H1 (cell line): Measurements from ENCODE around the gene DGCR8. TPM values are rescaled to one million over a fixed set of nuclear protein-coding genes. Genes with fewer than 3 reads are reported as not detected.

Source experiments
- CTCF ChIA-PET: fragments of 300-600 bp; sonication (Branson Sonifier 250); formaldehyde crosslinking; loops from one replicate; lab custom pipeline; 2021; ENCODE audit not compliant: partially characterized antibody; lab: Charles Lee
- POLR2A ChIA-PET: fragments of 300-600 bp; sonication (Branson Sonifier 250); formaldehyde crosslinking; loops from one replicate; lab custom pipeline; 2021; ENCODE audit warnings: inconsistent platforms; ENCODE audit not compliant: partially characterized antibody; lab: Charles Lee
- DNase-seq, 2 experiments: peaks; one replicate each; pipeline versions ENCODE4 v3.0.0 to v3.0.0-alpha.2; 2010 to 2022; ENCODE audit warnings: low spot score in 2 of 2, low read depth in 1 of 2, mixed read lengths in 1 of 2
- FAIRE-seq: peaks from 2 replicates; lab custom pipeline; 2011; peaks lifted over from hg19 to GRCh38; lab: Jason Lieb, UNC
- H2AFZ ChIP-seq: 2 replicates; pipeline ENCODE4 v1.8.1; 2012; ENCODE audit warnings: low read length, inconsistent platforms
- H2AK5ac ChIP-seq: 2 replicates; pipeline ENCODE4 v1.6.1; 2013; ENCODE audit warnings: low read depth, low read length
- H2BK120ac ChIP-seq: replicated peaks from 2 replicates; pipeline ENCODE3; 2013; ENCODE audit warnings: low read depth, low read length, inconsistent platforms
- H2BK12ac ChIP-seq: 2 replicates; pipeline ENCODE4 v1.6.1; 2013; ENCODE audit warnings: low read depth, low read length
- H2BK15ac ChIP-seq: 2 replicates; pipeline ENCODE4 v1.6.1; 2013; ENCODE audit warnings: low read length
- H2BK20ac ChIP-seq: 2 replicates; pipeline ENCODE4 v1.6.1; 2013; ENCODE audit warnings: low read length
- H2BK5ac ChIP-seq: 2 replicates; pipeline ENCODE4 v1.6.1; 2013; ENCODE audit warnings: low read depth, low read length
- H3K14ac ChIP-seq: 2 replicates; pipeline ENCODE4 v1.6.1; 2013; ENCODE audit warnings: inconsistent platforms; ENCODE audit not compliant: insufficient read length
- H3K18ac ChIP-seq: 2 replicates; pipeline ENCODE4 v1.6.1; 2013; ENCODE audit warnings: low read length; ENCODE audit errors: extremely low read depth
- H3K23ac ChIP-seq: 2 replicates; pipeline ENCODE4 v1.6.1; 2013; ENCODE audit warnings: inconsistent platforms; ENCODE audit not compliant: insufficient read length
- H3K23me2 ChIP-seq: 2 replicates; pipeline ENCODE4 v1.6.1; 2013; ENCODE audit warnings: low read depth, low read length
- H3K27ac ChIP-seq: 2 replicates; pipeline ENCODE4 v1.6.1; 2011; ENCODE audit warnings: low read depth, low read length, inconsistent platforms
- H3K27me3 ChIP-seq, 4 experiments: replicated peaks in 1 of 4; 1 replicate in 1 of 4; 2 replicates in 3 of 4; pipeline versions ENCODE4 v1.6.1 to v1.8.1; 2011 to 2013; ENCODE audit warnings: low read length in 3 of 4, mild to moderate bottlenecking in 3 of 4, inconsistent platforms in 2 of 4, mixed read lengths in 2 of 4, moderate library complexity in 1 of 4; ENCODE audit not compliant: control insufficient read depth in 3 of 4, insufficient read depth in 3 of 4; ENCODE audit errors: extremely low read depth in 1 of 4
- H3K36me3 ChIP-seq, 4 experiments: 2 replicates each; pipeline versions ENCODE4 v1.6.1 to v1.8.1; 2011 to 2013; ENCODE audit warnings: mild to moderate bottlenecking in 4 of 4, low read length in 3 of 4, moderate library complexity in 2 of 4, control low read depth in 1 of 4, inconsistent platforms in 1 of 4; ENCODE audit not compliant: insufficient read depth in 4 of 4, control insufficient read depth in 2 of 4
- H3K4ac ChIP-seq: replicated peaks from 2 replicates; pipeline ENCODE3; 2013; ENCODE audit warnings: low read length, low read depth, mixed read lengths, inconsistent platforms; ENCODE audit not compliant: insufficient read length
- H3K4me1 ChIP-seq, 4 experiments: replicated peaks in 1 of 4; 1 replicate in 1 of 4; 2 replicates in 3 of 4; pipeline versions ENCODE4 v1.6.1 to v1.8.1; 2011 to 2013; ENCODE audit warnings: low read length in 3 of 4, inconsistent platforms in 2 of 4, mixed read lengths in 1 of 4; ENCODE audit not compliant: insufficient read depth in 4 of 4, control insufficient read depth in 3 of 4
- H3K4me2 ChIP-seq, 2 experiments: 2 replicates each; pipeline versions ENCODE4 v1.6.1 to v1.8.1; 2011 to 2013; ENCODE audit warnings: low read depth in 2 of 2, low read length in 2 of 2, control low read depth in 1 of 2, inconsistent platforms in 1 of 2, mild to moderate bottlenecking in 1 of 2; ENCODE audit not compliant: insufficient read depth in 1 of 2
- H3K4me3 ChIP-seq, 4 experiments: fragments of 200-600, 300-600 bp in 1 of 4; sonication (generic), shearing (Covaris generic), sonication (Bioruptor Twin) in 1 of 4; 2 replicates each; pipeline versions ENCODE4 v1.5.1 to v1.8.1; 2011 to 2016; ENCODE audit warnings: low read length in 4 of 4, low read depth in 3 of 4, control low read depth in 2 of 4, inconsistent platforms in 2 of 4, mild to moderate bottlenecking in 2 of 4, mixed read lengths in 1 of 4, moderate library complexity in 1 of 4; ENCODE audit not compliant: insufficient read depth in 2 of 4; ENCODE audit errors: extremely low read depth in 1 of 4
- H3K56ac ChIP-seq: replicated peaks from 2 replicates; pipeline ENCODE3; 2013; ENCODE audit warnings: low read depth, mild to moderate bottlenecking, mixed read lengths, low read length, inconsistent platforms; ENCODE audit not compliant: insufficient read length
- H3K79me1 ChIP-seq: 2 replicates; pipeline ENCODE4 v1.6.1; 2013; ENCODE audit warnings: low read depth, low read length, control low read depth
- H3K79me2 ChIP-seq, 2 experiments: 2 replicates each; pipeline versions ENCODE4 v1.6.1 to v1.8.1; 2012 to 2013; ENCODE audit warnings: low read length in 2 of 2, mild to moderate bottlenecking in 2 of 2, inconsistent platforms in 1 of 2; ENCODE audit not compliant: insufficient read depth in 2 of 2, control insufficient read depth in 1 of 2
- H3K9ac ChIP-seq, 4 experiments: replicated peaks in 1 of 4; 1 replicate in 1 of 4; 2 replicates in 3 of 4; pipeline versions ENCODE4 v1.6.1 to v1.8.1; 2011 to 2013; ENCODE audit warnings: low read depth in 3 of 4, low read length in 3 of 4, control low read depth in 2 of 4, mild to moderate bottlenecking in 2 of 4, moderate library complexity in 2 of 4, inconsistent platforms in 1 of 4; ENCODE audit errors: extremely low read depth in 1 of 4
- H3K9me3 ChIP-seq, 2 experiments: 2 replicates each; pipeline versions ENCODE4 v1.6.1 to v1.8.1; 2012 to 2013; ENCODE audit warnings: mild to moderate bottlenecking in 2 of 2, moderate library complexity in 2 of 2, control low read depth in 1 of 2, inconsistent platforms in 1 of 2, low read depth in 1 of 2, low read length in 1 of 2, mixed read lengths in 1 of 2; ENCODE audit not compliant: insufficient read depth in 2 of 2
- H4K20me1 ChIP-seq, 2 experiments: replicated peaks in 1 of 2; 2 replicates each; pipeline versions ENCODE3 to v1.8.1; 2011 to 2013; ENCODE audit warnings: inconsistent platforms in 2 of 2, low read length in 2 of 2, mild to moderate bottlenecking in 1 of 2; ENCODE audit not compliant: insufficient read depth in 2 of 2, control insufficient read depth in 1 of 2
- H4K5ac ChIP-seq: 2 replicates; pipeline ENCODE4 v1.6.1; 2013; ENCODE audit warnings: low read length, low read depth, mixed read lengths, inconsistent platforms; ENCODE audit not compliant: insufficient read length
- H4K8ac ChIP-seq: 2 replicates; pipeline ENCODE4 v1.8.0; 2013; ENCODE audit warnings: mild to moderate bottlenecking, moderate library complexity, low read length, inconsistent platforms; ENCODE audit not compliant: insufficient read depth; ENCODE audit errors: extremely low read depth
- H4K91ac ChIP-seq: replicated peaks from 2 replicates; pipeline ENCODE3; 2013; ENCODE audit warnings: low read length, mixed read lengths, inconsistent platforms; ENCODE audit not compliant: insufficient read length
- BRCA1 ChIP-seq: IDR thresholded peaks from 2 replicates; pipeline ENCODE4 v1.6.1; 2012; ENCODE audit warnings: low read depth, low read length, improper control_type of control experiment
- WGBS, 2 experiments: shearing (Covaris generic) in 1 of 2; methylation state at CpG; one replicate each; pipeline versions ENCODE4 v1.1.6 to v1.1.7; 2013 to 2015; ENCODE audit warnings: low lambda C conversion rate in 2 of 2, mixed read lengths in 2 of 2, inconsistent platforms in 1 of 2, low coverage in 1 of 2, missing lambda C conversion rate in 1 of 2; ENCODE audit not compliant: insufficient replicate concordance in 2 of 2, insufficient coverage in 1 of 2, insufficient read length in 1 of 2; ENCODE audit errors: extremely low coverage in 1 of 2, missing lambda C conversion rate in 1 of 2; 5-methylcytosine and 5-hydroxymethylcytosine counted together
- polyA plus RNA-seq, 7 experiments: library from polyadenylated mRNA; depleted of rRNA in 3 of 7; stranded (reverse) in 5 of 7; unstranded in 2 of 7; fragments of >200 nt in 5 of 7; fragments of 200-250 nt in 2 of 7; gene quantifications; 1 replicate in 5 of 7; 2 replicates in 1 of 7; 4 replicates in 1 of 7; pipeline versions ENCODE4 v1.2.1 to v1.2.3, GENCODE V29; 2011 to 2013; ENCODE audit warnings: missing spikeins in 2 of 7, mixed read lengths in 2 of 7
- total RNA-seq: library from RNA; stranded (reverse); fragmentation: NEBNext Ultra II Directional; extraction: Animal tissue kit (Norgen Biotek cat#: 25700); gene quantifications from 2 replicates; pipeline ENCODE4 v1.2.1, GENCODE V29; 2021

DGCR8 gene
- total and polyA plus RNA-seq, 2 of the 8 experiments (the other 6 are each of a cell fraction or from before 2014, with no cell fraction given) = 23.7 to 43.7 TPM

DNA sequence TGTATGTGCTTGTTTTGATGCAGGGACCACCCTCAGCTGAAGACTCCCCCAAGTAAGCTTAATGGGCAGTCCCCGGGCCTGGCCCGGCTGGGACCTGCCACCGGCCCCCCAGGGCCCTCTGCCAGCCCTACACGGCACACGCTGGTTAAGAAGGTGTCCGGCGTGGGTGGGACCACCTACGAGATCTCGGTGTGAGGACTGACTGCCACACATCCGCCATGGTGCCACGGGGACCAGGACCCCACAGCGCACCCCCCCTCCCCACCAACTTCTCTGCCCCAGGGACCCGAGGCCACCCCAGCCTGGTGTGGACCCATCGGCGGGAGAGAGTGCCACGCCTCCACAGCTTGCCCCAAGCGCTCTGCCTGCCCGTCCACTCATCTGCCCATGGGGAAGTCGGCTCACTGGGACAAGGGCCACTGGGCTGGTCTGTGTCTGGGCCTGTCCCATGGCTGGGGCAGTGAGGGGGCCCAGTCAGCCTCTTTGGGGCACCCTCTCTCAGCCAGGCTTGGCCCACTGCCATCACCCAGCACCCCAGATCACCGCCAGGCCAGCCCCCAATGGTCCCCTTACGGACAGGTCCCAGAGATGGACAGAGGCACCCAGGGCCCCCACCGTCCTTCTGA, 65.3 kb downstream of the DGCR8 start:
- H4K20me1 ChIP-seq = peaks cover 0 to 2% of the 10 kb centered on the region in 2 experiments
- H3K14ac ChIP-seq = no peak overlapping the region
- POLR2A ChIA-PET = interaction anchor here (1.9 to 2.8 kb wide), 3 partner anchors 15 to 26 kb away, joined by 10 to 14 read pairs (median 11); partner anchors contain the start of gene TRMT2A
- no peak overlapping the region for H2BK12ac ChIP-seq
- H2BK15ac ChIP-seq = no peak overlapping the region
- peaks cover 0 to 6% (median 0%) of the 10 kb centered on the region in 4 experiments; a peak in 1 of 8 replicates for H3K36me3 ChIP-seq
- no peak overlapping the region for H3K23ac ChIP-seq
- H3K9me3 ChIP-seq = no peaks in the 10 kb centered on the region
- no peak overlapping the region for H3K9ac ChIP-seq
- no peak overlapping the region for H3K4me3 ChIP-seq
- 92% methylated on average over 17 of the region's 22 CpGs; no CpG with 5 or more reads in 1 of the 2 experiments for WGBS, 2 experiments
- H4K8ac ChIP-seq = no peak overlapping the region; the same call in 1 of the 2 replicates
- CTCF ChIA-PET = interaction anchor here (0.7 kb wide), 1 partner anchor 9 kb away, joined by 3 read pairs; no protein-coding TSS in a partner anchor
- no peak overlapping the region for H3K18ac ChIP-seq
- H2AFZ ChIP-seq = no peak overlapping the region
- H3K23me2 ChIP-seq = no peaks in the 10 kb centered on the region
- no peak overlapping the region for H3K27ac ChIP-seq
- FAIRE-seq = no peak
- no peak overlapping the region for H2BK5ac ChIP-seq
- H3K4ac ChIP-seq = no peak overlapping the region
- H2BK120ac ChIP-seq = no peak overlapping the region
- no peak overlapping the region for H2BK20ac ChIP-seq
- H3K79me1 ChIP-seq = no peaks in the 10 kb centered on the region
- H3K27me3 ChIP-seq = no peaks in the 10 kb centered on the region
- no peak for DNase-seq
- H3K56ac ChIP-seq = no peak overlapping the region
- no peaks in the 10 kb centered on the region for H3K79me2 ChIP-seq
- H3K4me2 ChIP-seq = no peak overlapping the region
- no peak overlapping the region for H4K91ac ChIP-seq
- H3K4me1 ChIP-seq = no peaks in the 10 kb centered on the region
- H2AK5ac ChIP-seq = no peak overlapping the region
- no peak overlapping the region for H4K5ac ChIP-seq
- TF ChIP-seq BRCA1 = no peak
